ENCODE measurements around the gene PRKCA. TPM values are rescaled to one million over a fixed set of nuclear protein-coding genes. Genes with fewer than 3 reads are reported as not detected.

PRKCA gene
- total and polyA plus RNA-seq, 10 of the 15 experiments (the other 5 are each of a cell fraction or from before 2014, with no cell fraction given), result 0.11 to 14.6 (median 0.72) TPM

DNA sequence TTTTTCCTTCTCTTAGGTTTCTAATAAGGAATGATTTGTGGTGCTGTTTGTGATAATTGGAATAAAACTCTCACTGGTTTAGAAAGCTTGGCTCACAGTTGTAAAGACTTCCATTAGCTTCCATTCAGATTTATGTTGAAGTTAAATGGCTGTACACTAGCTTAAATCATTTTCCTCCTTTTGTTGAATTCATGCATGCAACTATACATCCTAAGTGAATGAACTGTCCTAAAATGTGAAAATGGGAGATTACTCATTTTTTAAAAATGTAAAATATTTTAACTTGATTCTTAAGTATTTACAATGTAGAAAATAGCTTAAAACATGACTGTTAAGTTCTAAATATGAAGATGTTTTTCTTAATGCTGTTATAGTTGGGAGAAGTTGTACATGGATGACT is 15.2 kb downstream of the PRKCA start:
- no peak overlapping the region for H3K9ac ChIP-seq (ENCODE audit: control insufficient read depth, insufficient read depth, low read length)
- no peaks in the 10 kb centered on the region for H3K79me2 ChIP-seq (ENCODE audit: control insufficient read depth, insufficient read depth, low read length)
- H3K4me3 ChIP-seq, result no peak overlapping the region
- ATAC-seq, result no peak
- no peak for FAIRE-seq
- no peaks in the 10 kb centered on the region for H3K36me3 ChIP-seq (ENCODE audit: control insufficient read depth in 2 of 2, insufficient read depth in 2 of 2, low read length in 1 of 2)
- H3K4me2 ChIP-seq (ENCODE audit: control insufficient read depth, insufficient read depth), result no peak overlapping the region
- no peaks in the 10 kb centered on the region for H4K20me1 ChIP-seq (ENCODE audit: control insufficient read depth, insufficient read depth)
- H3K9me3 ChIP-seq (replicated peaks; ENCODE audit: control insufficient read depth, insufficient read depth, low read length), result peaks cover 2% of the 10 kb centered on the region; the same call in 1 of the 3 replicates
- intact Hi-C loops (cut with micrococcal nuclease; ENCODE audit: unreplicated experiment) (no loop called here), in situ Hi-C loops (cut with MboI) (no loop called here)
- ChIA-PET CTCF (no interaction called here), POLR2A (interaction anchor here (0.6 to 1.0 kb wide), 3 partner anchors 16 to 37 kb away, joined by 3 to 5 read pairs (median 3); no protein-coding TSS in a partner anchor), SMC1A (ENCODE audit: uncharacterized antibody, unreplicated experiment) (no interaction called here), RAD21 (ENCODE audit: unreplicated experiment) (interaction anchor here (0.7 kb wide), 1 partner anchor 22 kb away, joined by 3 read pairs; no protein-coding TSS in a partner anchor)
- no peak for DNase-seq (ENCODE audit: low read depth, low spot score)
- no peak overlapping the region for H3K27ac ChIP-seq (ENCODE audit: control insufficient read depth, insufficient read depth)
- H3K27me3 ChIP-seq (replicated peaks in 1 of 2; ENCODE audit: control insufficient read depth in 2 of 2, insufficient read depth in 2 of 2, low read length in 1 of 2), result no peaks in the 10 kb centered on the region
- TF ChIP-seq JUND (IDR thresholded peaks at IDR 0.05; ENCODE audit: low read depth, low read length) (no peak), GATAD2B (conservative IDR thresholded peaks at IDR 0.05; ENCODE audit: low read depth) (no peak), ZBED1 (IDR thresholded peaks at IDR 0.05; ENCODE audit: borderline replicate concordance) (no peak), KDM1A (IDR thresholded peaks at IDR 0.05; ENCODE audit: borderline replicate concordance) (no peak), STAT3 (IDR thresholded peaks at IDR 0.05; ENCODE audit: low read depth, low read length) (no peak), SMAD5 (IDR thresholded peaks at IDR 0.05; ENCODE audit: low read depth) (no peak), MEF2B (IDR thresholded peaks at IDR 0.05; ENCODE audit: partially characterized antibody, poor library complexity, severe bottlenecking) (no peak), ZNF592 (IDR thresholded peaks at IDR 0.05) (no peak), WRNIP1 (IDR thresholded peaks at IDR 0.05; ENCODE audit: borderline replicate concordance, low read depth, low read length) (no peak), ATF3 (IDR thresholded peaks at IDR 0.05; ENCODE audit: borderline replicate concordance, extremely low read depth, low read depth, low read length) (no peak), CHD4 (IDR thresholded peaks at IDR 0.05) (no peak), MYC (IDR thresholded peaks at IDR 0.05; ENCODE audit: insufficient read depth, insufficient read length, insufficient replicate concordance, low read length, severe bottlenecking) (no peak), IRF4 (IDR thresholded peaks at IDR 0.05; ENCODE audit: low read depth, low read length) (no peak), EZH2 (IDR thresholded peaks at IDR 0.05; ENCODE audit: borderline replicate concordance, control insufficient read depth, low read depth, low read length) (no peak)
- TF ChIP-seq, protein P1, sequence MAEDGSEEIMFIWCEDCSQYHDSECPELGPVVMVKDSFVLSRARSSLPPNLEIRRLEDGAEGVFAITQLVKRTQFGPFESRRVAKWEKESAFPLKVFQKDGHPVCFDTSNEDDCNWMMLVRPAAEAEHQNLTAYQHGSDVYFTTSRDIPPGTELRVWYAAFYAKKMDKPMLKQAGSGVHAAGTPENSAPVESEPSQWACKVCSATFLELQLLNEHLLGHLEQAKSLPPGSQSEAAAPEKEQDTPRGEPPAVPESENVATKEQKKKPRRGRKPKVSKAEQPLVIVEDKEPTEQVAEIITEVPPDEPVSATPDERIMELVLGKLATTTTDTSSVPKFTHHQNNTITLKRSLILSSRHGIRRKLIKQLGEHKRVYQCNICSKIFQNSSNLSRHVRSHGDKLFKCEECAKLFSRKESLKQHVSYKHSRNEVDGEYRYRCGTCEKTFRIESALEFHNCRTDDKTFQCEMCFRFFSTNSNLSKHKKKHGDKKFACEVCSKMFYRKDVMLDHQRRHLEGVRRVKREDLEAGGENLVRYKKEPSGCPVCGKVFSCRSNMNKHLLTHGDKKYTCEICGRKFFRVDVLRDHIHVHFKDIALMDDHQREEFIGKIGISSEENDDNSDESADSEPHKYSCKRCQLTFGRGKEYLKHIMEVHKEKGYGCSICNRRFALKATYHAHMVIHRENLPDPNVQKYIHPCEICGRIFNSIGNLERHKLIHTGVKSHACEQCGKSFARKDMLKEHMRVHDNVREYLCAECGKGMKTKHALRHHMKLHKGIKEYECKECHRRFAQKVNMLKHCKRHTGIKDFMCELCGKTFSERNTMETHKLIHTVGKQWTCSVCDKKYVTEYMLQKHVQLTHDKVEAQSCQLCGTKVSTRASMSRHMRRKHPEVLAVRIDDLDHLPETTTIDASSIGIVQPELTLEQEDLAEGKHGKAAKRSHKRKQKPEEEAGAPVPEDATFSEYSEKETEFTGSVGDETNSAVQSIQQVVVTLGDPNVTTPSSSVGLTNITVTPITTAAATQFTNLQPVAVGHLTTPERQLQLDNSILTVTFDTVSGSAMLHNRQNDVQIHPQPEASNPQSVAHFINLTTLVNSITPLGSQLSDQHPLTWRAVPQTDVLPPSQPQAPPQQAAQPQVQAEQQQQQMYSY (CRISPR knock-in tag; IDR thresholded peaks at IDR 0.05), result no peak
- no peaks in the 10 kb centered on the region for H3K4me1 ChIP-seq (ENCODE audit: control insufficient read depth, insufficient read depth, low read length)
- no peak overlapping the region for H2AFZ ChIP-seq (ENCODE audit: control insufficient read depth, low read depth, low read length)
- BruUV-seq (replicated peaks), result no TSS peak

Measured in GM12878 (cell line).